ENCODE measurements around the gene LRP1B.

The LRP1B gene

GRCh38 chr2:142037744-142038143 lies 93.1 kb downstream of the LRP1B start:
- no peak for DNase-seq

GRCh38 chr2:142037066-142037465 lies 93.8 kb downstream of the LRP1B start:
- no peak for DNase-seq

DNA sequence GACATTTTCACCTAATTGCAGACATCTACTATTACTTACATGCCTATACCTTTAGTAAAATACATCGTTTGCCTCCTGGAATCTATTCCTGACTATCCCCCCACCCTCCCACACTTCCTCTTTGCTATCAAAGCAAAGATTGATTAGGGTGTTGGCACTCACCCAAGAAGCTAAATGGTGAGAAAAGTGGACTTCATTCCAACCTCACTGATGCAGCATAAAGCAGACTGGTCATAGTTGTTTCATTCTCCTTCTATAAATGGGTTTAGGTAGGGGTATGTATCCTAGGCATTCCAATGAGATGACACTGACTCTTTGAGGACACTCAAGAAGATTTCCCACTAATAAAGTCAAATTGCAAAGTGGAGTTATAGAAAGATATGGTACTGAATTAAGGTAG lies 97.4 kb downstream of the LRP1B start:
- DNase-seq: no peak

DNA sequence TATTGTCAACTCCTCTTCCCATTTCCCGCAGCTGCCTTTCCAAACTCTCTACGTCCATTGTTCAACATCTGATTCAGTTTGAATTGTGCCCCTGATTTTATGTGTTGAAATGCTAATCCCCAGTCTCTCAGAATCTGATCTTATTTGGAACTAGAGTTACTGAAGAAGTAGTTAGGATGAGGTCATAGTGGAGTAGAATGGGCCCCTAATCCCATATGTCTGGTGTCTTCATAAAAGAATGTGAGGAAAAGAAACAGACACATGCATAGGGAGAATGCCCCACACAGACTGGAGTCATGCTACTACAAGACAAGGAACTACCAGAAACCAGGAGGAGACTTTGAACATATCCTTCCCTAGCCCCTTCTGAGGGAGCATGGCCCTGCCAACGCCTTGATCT lies 99.2 kb downstream of the LRP1B start:
- no peak for DNase-seq

DNA sequence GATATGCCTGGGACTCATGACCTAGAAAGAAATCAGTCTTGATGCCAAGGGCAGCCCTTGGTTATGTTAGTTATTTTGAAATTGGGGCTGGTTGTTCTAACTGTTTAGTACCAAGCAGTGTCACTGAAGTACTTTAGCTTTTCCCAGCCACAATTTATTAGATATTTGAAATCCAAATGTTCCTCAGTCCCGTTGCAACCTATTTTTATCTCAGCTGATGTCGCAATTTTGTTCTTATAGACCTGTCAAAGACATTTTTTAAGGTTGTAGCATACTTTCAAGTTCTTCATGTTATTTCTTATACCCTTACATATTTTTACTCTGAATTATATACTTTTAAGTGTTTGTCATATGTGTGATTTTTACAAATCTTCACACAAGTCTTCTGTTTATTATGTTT lies 100.1 kb downstream of the LRP1B start:
- DNase-seq: no peak

- no peak for DNase-seq
These were observed 100.8 kb downstream of the LRP1B start for GRCh38 chr2:142029974-142030373.

DNA sequence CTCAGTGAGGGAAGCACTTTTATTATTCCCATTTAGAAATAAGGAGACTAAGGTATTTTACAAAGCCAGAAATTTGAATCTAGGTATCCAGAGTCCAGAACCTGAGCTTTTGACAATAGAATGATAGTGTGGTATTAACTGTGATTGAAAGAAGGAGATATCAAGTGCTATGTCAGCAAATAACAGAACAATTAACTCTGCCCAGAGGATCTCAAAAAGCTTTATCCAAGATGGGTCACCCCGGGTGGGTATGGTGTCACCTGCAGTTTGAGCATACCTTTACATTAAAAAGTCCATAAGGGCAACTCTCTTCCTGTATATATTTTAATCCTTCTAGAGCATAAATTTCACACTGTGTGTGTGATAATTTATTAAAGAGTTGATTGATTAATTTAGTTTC lies 105.4 kb downstream of the LRP1B start:
- no peak for DNase-seq

- no peak for DNase-seq
These were observed 110.4 kb downstream of the LRP1B start for GRCh38 chr2:142020368-142020767.

DNA sequence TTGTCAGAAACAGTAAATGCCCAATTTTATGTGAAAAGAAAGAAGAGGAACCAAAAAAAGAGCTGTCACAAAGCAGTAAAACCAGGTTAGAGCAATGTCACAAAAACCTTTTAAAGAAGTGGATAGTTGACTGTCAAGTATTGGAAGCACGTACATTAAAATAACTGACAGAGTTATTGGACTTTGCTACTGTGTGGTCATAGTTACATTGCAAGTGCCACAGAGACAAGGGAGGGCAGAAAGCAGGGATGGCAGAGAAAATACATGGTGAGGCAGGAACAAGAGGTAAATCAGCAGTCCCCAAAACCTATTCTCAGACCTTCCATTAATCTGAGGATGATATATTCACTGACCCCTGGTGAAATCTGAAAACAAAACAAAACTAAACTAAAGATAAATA lies 116.3 kb downstream of the LRP1B start:
- DNase-seq: no peak

DNA sequence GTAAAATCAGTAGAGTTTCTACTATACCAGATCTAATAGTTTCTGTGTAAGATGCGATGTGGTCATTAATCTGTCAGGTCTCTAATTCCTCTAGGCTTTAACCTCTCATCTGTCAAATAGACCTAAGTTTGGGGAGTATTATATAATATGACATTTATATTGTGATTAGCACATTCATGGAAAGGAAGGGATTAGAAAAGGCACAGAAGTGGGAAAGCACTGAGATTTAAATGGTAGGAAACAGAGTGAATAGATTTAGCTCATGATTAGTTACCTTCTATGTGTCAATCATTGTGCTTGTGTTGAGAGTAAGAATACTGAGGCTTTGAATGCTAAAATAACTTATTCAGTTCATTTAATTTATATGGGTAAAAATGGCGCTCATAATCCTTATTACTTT lies 118.0 kb downstream of the LRP1B start:
- DNase-seq: no peak

DNA sequence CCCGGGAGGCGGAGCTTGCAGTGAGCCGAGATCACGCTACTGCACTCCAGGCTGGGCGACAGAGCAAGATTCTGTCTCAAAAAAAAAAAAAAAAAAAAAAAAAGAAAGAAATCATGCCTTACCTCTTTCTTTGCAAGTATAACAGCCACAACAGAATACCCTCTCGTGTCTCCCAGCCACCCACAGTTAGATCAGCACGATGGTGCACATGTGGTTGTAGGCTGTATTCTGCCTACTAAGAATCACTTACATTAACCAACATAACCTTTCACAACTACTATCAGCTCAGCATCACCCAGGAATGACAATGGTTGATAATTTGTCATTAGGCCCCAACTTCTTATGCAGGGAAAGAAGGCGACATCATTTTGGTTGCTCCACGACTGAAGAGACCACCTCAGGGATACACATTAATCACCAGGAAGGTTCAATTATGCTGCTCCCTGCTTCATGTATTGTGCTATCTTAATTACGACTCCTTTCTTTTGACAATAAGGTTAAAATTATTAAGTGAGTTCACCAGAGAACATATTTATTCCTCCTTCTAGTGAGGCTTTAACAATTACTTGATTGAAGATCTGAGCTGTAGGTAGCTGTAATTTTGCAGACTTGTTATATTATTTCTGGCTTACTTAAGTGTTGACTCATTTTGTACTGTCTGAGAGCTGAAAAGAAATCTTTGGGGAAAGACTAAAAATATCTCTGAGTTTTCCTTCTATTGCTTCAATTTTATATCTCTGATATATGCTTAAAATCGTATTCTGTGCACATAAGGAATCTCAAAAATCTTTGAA lies 120.1 kb downstream of the LRP1B start:
- no peak for DNase-seq

DNA sequence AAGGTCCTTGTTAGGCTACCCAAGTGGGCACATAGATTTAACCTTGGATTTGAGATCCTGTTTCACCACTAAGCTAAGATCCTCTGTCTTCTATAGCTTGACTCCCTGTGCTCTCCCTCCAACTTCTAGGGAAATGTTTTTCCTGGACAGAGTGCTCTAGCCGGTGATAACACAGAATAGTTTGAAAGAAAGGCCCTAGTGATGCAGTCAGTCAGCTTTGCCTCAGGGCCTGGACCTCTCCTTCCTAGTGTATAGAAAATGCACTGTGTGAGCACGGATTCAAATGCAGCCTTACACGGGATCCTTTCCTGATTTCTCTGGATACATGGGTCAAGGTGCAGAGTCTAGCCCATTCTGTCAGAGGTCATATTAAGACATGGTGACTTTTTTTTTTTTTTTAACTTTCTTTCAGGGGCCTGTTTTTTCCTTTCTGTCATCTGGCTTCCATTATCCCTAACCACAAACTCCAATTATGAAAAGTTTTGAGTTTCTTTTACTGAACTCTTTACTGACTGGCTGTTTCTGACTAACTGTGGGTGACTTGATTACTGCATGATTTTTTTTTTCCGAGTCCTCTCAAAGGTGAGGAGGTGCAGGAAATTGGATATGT lies 122.6 kb downstream of the LRP1B start:
- DNase-seq: no peak

- DNase-seq: no peak
These were observed 136.8 kb downstream of the LRP1B start for GRCh38 chr2:141994066-141994465.

GRCh38 chr2:141992695-141993094 lies 138.1 kb downstream of the LRP1B start:
- DNase-seq: no peak

DNA sequence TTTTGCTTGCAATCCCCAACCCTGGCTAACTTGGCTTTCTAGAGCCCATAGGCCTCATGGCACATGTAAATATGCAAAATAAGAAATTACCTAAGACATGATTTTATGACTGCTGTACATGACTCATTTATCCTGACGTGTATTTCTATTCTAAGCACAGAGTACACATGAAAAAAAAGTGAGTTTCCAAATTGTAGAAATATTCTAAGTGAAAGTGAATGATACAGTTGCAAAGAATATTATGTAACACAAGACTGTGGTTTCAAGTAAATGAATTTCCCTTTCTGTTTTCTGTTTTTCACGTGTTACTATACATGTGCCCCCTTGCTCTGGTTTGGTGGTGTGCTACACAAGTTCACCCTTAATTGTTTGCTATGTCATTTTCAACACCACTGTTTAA lies 162.4 kb downstream of the LRP1B start:
- DNase-seq: peak; percentile 42

GRCh38 chr2:141967980-141968379 lies 162.8 kb downstream of the LRP1B start:
- DNase-seq: no peak

DNA sequence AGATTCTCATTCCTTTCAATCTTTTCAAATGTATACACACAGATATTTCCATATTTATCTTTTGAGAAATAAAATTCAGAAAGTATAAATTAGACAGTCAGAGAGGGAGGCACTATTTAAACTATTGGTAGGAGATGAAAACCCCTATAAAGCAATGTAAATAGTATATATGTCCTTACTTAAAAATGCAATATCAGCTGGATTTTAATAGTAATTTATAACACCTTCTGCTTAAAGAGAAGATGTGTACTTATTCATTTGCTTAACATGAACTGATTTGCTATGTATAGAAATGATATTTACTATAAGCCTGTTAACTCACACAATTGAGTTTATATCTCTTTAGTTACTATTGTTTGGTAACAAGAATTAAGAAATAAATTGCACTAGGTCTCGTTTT lies 163.3 kb downstream of the LRP1B start:
- DNase-seq: no peak

DNA sequence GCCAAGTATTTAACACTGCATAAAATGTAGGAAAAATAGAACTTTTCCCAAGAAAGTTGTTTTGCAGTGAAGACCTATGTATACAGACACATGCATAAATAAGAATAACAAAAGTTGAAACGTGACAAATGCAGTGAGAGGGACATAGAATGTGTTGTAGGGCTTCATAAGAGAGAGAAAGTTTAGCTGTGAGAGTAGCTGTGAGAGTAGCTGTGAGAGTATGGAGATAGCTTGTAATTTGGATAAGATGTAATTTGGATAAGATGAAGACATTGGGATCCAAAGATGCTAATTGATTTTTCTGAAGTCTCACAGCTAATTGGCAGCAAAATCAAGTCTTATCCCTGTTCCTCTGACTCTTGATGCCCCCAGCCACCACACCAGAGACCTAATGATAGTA lies 170.9 kb downstream of the LRP1B start:
- DNase-seq: no peak

GRCh38 chr2:141959016-141959415 lies 171.8 kb downstream of the LRP1B start:
- no peak for DNase-seq

- no peak for DNase-seq
These were observed 172.9 kb downstream of the LRP1B start for GRCh38 chr2:141957827-141958450.

- DNase-seq: no peak
These were observed 173.5 kb downstream of the LRP1B start for GRCh38 chr2:141957321-141957720.

- no peak for DNase-seq
These were observed 183.3 kb downstream of the LRP1B start for GRCh38 chr2:141947396-141948114.

GRCh38 chr2:141946016-141946415 lies 184.8 kb downstream of the LRP1B start:
- no peak for DNase-seq

- no peak for DNase-seq
These were observed 186.9 kb downstream of the LRP1B start for GRCh38 chr2:141943918-141944317.

Measured in inflammatory macrophage treated with lipopolysaccharide for 4 hours (primary cell).